ENCODE measurements around the gene ALDH1A3.

- TF ChIP-seq, protein P1, sequence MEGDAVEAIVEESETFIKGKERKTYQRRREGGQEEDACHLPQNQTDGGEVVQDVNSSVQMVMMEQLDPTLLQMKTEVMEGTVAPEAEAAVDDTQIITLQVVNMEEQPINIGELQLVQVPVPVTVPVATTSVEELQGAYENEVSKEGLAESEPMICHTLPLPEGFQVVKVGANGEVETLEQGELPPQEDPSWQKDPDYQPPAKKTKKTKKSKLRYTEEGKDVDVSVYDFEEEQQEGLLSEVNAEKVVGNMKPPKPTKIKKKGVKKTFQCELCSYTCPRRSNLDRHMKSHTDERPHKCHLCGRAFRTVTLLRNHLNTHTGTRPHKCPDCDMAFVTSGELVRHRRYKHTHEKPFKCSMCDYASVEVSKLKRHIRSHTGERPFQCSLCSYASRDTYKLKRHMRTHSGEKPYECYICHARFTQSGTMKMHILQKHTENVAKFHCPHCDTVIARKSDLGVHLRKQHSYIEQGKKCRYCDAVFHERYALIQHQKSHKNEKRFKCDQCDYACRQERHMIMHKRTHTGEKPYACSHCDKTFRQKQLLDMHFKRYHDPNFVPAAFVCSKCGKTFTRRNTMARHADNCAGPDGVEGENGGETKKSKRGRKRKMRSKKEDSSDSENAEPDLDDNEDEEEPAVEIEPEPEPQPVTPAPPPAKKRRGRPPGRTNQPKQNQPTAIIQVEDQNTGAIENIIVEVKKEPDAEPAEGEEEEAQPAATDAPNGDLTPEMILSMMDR (IDR thresholded peaks at IDR 0.05), result no peak
- no peak for TF ChIP-seq EP300 (IDR thresholded peaks at IDR 0.05)
These were observed 70.1 kb downstream of the ALDH1A3 start for GRCh38 chr15:100949691-100950090.

All from stomach (tissue), 4 donors.